ENCODE measurements around the gene PEX10. TPM values are rescaled to one million over a fixed set of nuclear protein-coding genes. Genes with fewer than 3 reads are reported as not detected.

Gene PEX10
- total and polyA plus RNA-seq, 2 of the 8 experiments (the other 6 are each of a cell fraction or from before 2014, with no cell fraction given) = 24.3 to 26.9 TPM

DNA sequence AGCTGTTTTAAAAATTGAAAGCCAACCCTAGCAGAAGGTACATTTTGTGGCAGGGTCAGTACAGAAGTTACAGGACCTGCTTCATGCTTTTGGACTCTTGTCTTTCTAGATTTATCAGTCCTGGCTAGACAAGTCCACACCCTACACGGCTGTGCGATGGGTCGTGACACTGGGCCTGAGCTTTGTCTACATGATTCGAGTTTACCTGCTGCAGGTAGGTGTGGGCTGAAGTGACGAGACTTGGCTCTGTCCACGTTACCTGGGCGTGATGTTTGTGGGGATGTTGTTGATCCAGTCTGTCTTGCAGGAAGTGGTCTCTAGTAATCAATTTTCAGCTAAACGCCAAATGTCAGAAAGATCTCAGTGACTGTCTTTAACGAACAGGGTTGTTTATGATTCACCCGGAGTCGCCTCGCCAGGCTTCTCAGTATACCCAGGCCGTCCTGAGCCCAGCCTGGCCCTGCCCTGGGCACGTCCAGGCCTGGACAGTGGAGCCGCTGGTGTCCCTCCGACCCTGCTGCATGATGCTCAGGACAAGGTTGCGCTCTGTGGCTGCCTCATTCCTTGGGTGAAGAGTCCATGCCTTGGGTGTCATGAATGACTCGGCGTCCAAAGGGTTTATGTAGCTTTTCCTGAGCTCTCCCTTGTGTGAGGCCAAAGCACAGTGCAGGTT is 15.2 kb downstream of the PEX10 start:
- peaks cover 4 to 31% of the 10 kb centered on the region in 2 experiments; a peak in 3 of 4 replicates for H3K79me2 ChIP-seq (ENCODE audit: control insufficient read depth in 1 of 2, insufficient read depth in 2 of 2, low read length in 2 of 2)
- H3K4me3 ChIP-seq (ENCODE audit: extremely low read depth in 1 of 4, insufficient read depth in 2 of 4, low read depth in 3 of 4, low read length in 4 of 4) = no peak overlapping the region
- H3K4ac ChIP-seq (replicated peaks; ENCODE audit: insufficient read length, low read depth, low read length) = no peak overlapping the region
- ChIA-PET POLR2A (ENCODE audit: partially characterized antibody) (interaction anchor here (0.8 to 4.1 kb wide), 4 partner anchors 10 to 13 kb away, joined by 3 to 29 read pairs (median 4); no protein-coding TSS in a partner anchor), CTCF (ENCODE audit: partially characterized antibody) (interaction anchor here (0.5 to 0.7 kb wide), 2 partner anchors 99 to 551 kb away, joined by 3 read pairs; no protein-coding TSS in a partner anchor)
- peaks cover 0 to 6% (median 0%) of the 10 kb centered on the region in 4 experiments; a peak in 4 of 7 replicates for H3K4me1 ChIP-seq (replicated peaks in 1 of 4; ENCODE audit: control insufficient read depth in 3 of 4, insufficient read depth in 4 of 4, low read length in 3 of 4)
- FAIRE-seq = no peak
- no peak overlapping the region for H3K23ac ChIP-seq (ENCODE audit: insufficient read length)
- H3K27ac ChIP-seq (ENCODE audit: low read depth, low read length) = no peak overlapping the region
- DNase-seq (ENCODE audit: low read depth in 1 of 2, low spot score in 2 of 2) = no peak
- no peak overlapping the region for H2BK20ac ChIP-seq (ENCODE audit: low read length)
- no peak overlapping the region for H2AFZ ChIP-seq (ENCODE audit: low read length)
- peaks cover 7 to 24% of the 10 kb centered on the region in 2 experiments for H4K20me1 ChIP-seq (replicated peaks in 1 of 2; ENCODE audit: control insufficient read depth in 1 of 2, insufficient read depth in 2 of 2, low read length in 2 of 2)
- no peak overlapping the region for H3K9ac ChIP-seq (replicated peaks in 1 of 4; ENCODE audit: extremely low read depth in 1 of 4, low read depth in 3 of 4, low read length in 3 of 4)
- no peak overlapping the region for H2BK5ac ChIP-seq (ENCODE audit: low read depth, low read length)
- peaks cover 12% of the 10 kb centered on the region for H3K79me1 ChIP-seq (ENCODE audit: low read depth, low read length)
- H3K27me3 ChIP-seq (replicated peaks in 1 of 4; ENCODE audit: control insufficient read depth in 3 of 4, extremely low read depth in 1 of 4, insufficient read depth in 3 of 4, low read length in 3 of 4) = no peaks in the 10 kb centered on the region
- TF ChIP-seq RNF2 (IDR thresholded peaks at IDR 0.05; ENCODE audit: borderline replicate concordance, low read depth, low read length, missing control alignments, poor library complexity, severe bottlenecking) (no peak), CREB1 (IDR thresholded peaks at IDR 0.05) (no peak), RBBP5 (IDR thresholded peaks at IDR 0.05; ENCODE audit: borderline replicate concordance, low read depth, low read length) (no peak), EP300 (IDR thresholded peaks at IDR 0.05; ENCODE audit: borderline replicate concordance in 1 of 2, low read depth in 2 of 2, low read length in 2 of 2) (no peak)
- TF ChIP-seq, protein P1, sequence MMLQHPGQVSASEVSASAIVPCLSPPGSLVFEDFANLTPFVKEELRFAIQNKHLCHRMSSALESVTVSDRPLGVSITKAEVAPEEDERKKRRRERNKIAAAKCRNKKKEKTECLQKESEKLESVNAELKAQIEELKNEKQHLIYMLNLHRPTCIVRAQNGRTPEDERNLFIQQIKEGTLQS (IDR thresholded peaks at IDR 0.05; ENCODE audit: insufficient read depth, low read depth, low read length) = no peak
- H4K5ac ChIP-seq (ENCODE audit: insufficient read length, low read depth, low read length) = no peak overlapping the region
- H3K9me3 ChIP-seq (ENCODE audit: insufficient read depth in 2 of 2, low read depth in 1 of 2, low read length in 1 of 2) = no peaks in the 10 kb centered on the region
- peaks cover 3% of the 10 kb centered on the region; the same call in 1 of the 2 replicates for H3K23me2 ChIP-seq (ENCODE audit: low read depth, low read length)
- H2BK12ac ChIP-seq (ENCODE audit: low read depth, low read length) = no peak overlapping the region
- no peak overlapping the region for H2AK5ac ChIP-seq (ENCODE audit: low read depth, low read length)
- no peak overlapping the region for H3K4me2 ChIP-seq (ENCODE audit: insufficient read depth in 1 of 2, low read depth in 2 of 2, low read length in 2 of 2)
- no peak overlapping the region for H3K14ac ChIP-seq (ENCODE audit: insufficient read length)
- H3K18ac ChIP-seq (ENCODE audit: extremely low read depth, low read length) = no peak overlapping the region
- H4K8ac ChIP-seq (ENCODE audit: extremely low read depth, insufficient read depth, low read length) = no peak overlapping the region
- no peak overlapping the region for H4K91ac ChIP-seq (replicated peaks; ENCODE audit: insufficient read length, low read length)
- 95% methylated on average over 19 of the region's 19 CpGs; no CpG with 5 or more reads in 1 of the 2 experiments for WGBS, 2 experiments (ENCODE audit: extremely low coverage in 1 of 2, insufficient coverage in 1 of 2, insufficient read length in 1 of 2, insufficient replicate concordance in 2 of 2, low coverage in 1 of 2, low lambda C conversion rate in 2 of 2, missing lambda C conversion rate in 1 of 2)
- H3K36me3 ChIP-seq (ENCODE audit: control insufficient read depth in 2 of 4, insufficient read depth in 4 of 4, low read length in 3 of 4) = peaks cover 3 to 47% (median 23%) of the 10 kb centered on the region in 4 experiments
- H2BK120ac ChIP-seq (replicated peaks; ENCODE audit: low read depth, low read length) = no peak overlapping the region
- H3K56ac ChIP-seq (replicated peaks; ENCODE audit: insufficient read length, low read depth, low read length) = no peak overlapping the region
- no peak overlapping the region for H2BK15ac ChIP-seq (ENCODE audit: low read length)

Data from H1 (cell line).